ENCODE measurements around the gene DOK4. TPM values are rescaled to one million over a fixed set of nuclear protein-coding genes. Genes with fewer than 3 reads are reported as not detected.

DOK4 gene
- total RNA-seq, 1 experiment from 2014 or later: 13.1 TPM

DNA sequence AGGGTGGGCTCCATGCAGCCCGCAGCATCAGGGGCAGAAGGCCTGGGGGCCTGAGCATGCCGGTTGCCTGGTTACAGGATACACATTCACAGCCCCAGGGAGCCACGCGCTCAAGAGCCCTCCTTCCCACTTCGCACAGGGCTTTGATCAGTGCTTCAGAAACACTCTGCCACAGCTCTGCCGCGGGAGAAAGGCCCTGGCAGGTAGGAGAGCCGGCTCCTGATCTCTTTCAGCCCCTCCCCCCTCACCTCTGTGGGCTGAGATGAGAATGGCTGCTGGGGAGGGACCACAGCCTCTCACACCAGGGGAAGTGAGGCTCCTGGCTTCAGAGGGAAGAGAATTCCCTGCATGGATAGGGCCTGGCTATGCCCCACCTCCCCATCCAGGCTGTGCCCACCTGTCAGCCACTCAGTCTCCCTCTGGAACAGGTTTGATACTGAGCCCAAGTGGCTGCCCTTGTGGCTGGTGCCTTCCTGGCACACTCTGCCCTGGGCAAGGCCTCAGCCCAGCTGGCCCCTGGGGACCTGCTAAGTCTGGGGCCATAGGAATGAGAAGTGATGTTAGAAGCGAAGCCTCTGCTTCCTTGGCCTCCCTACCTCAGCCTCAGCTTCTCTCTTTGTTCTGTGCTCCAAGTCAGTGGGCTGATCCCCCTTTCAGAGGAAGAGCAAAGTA, 8.6 kb downstream of the DOK4 start:
- Histone ChIP-seq H4K5ac (ENCODE audit: insufficient read length, low read depth, low read length) (no peak overlapping the region), H3K14ac (ENCODE audit: insufficient read depth, low read length) (no peak overlapping the region), H2AFZ (ENCODE audit: low read length) (no peak overlapping the region), H3K18ac (ENCODE audit: insufficient read length, low read depth, low read length) (no peak overlapping the region), H2AK5ac (ENCODE audit: insufficient read length, low read length) (no peak overlapping the region), H2BK20ac (ENCODE audit: low read depth, low read length, poor library complexity, severe bottlenecking) (no peak overlapping the region), H3K23ac (ENCODE audit: insufficient read length, low read depth, low read length) (no peak overlapping the region), H3K27me3 (ENCODE audit: insufficient read depth, low read length) (no peaks in the 10 kb centered on the region), H3K27ac (ENCODE audit: insufficient read length, low read depth, low read length) (no peak overlapping the region), H3T11ph (ENCODE audit: low read length) (no peak overlapping the region), H3K9me3 (ENCODE audit: control insufficient read depth, low read depth, low read length) (no peaks in the 10 kb centered on the region), H4K91ac (ENCODE audit: insufficient read length, low read depth, low read length) (no peak overlapping the region), H3K79me1 (ENCODE audit: insufficient read depth, low read depth, low read length, poor library complexity, severe bottlenecking) (no peaks in the 10 kb centered on the region), H3K23me2 (ENCODE audit: insufficient read length, low read depth, low read length, poor library complexity, severe bottlenecking) (peaks cover 8% of the 10 kb centered on the region), H2BK12ac (ENCODE audit: insufficient read length, low read depth, low read length) (no peak overlapping the region), H3K4me1 (ENCODE audit: insufficient read depth, low read length) (peaks cover 7% of the 10 kb centered on the region; the same call in 1 of the 2 replicates), H4K8ac (replicated peaks; ENCODE audit: insufficient read length, low read depth, low read length) (no peak overlapping the region), H3K79me2 (ENCODE audit: insufficient read depth, low read length) (no peaks in the 10 kb centered on the region), H2BK15ac (ENCODE audit: low read depth, low read length) (no peak overlapping the region), H3K9ac (ENCODE audit: extremely low read depth, insufficient read length, low read length) (no peak overlapping the region), H3K4me2 (ENCODE audit: insufficient read depth, insufficient read length, low read length) (no peak overlapping the region), H3K4ac (ENCODE audit: low read depth, low read length) (no peak overlapping the region), H4K20me1 (ENCODE audit: control insufficient read depth, insufficient read depth, insufficient read length) (no peaks in the 10 kb centered on the region), H2BK5ac (ENCODE audit: insufficient read length, low read length) (no peak overlapping the region), H2BK120ac (ENCODE audit: low read depth, low read length, poor library complexity, severe bottlenecking) (no peak overlapping the region), H3K56ac (ENCODE audit: insufficient read length, low read depth, low read length) (no peak overlapping the region)
- peak overlapping the region in 1 of 2 experiments; percentile 59; a peak in 1 of 5 replicates for H3K4me3 Mint-ChIP-seq
- H3K36me3 Mint-ChIP-seq (ENCODE audit: insufficient read depth in 1 of 3, low read depth in 3 of 3): peaks cover 0 to 8% (median 6%) of the 10 kb centered on the region in 3 experiments; a peak in 4 of 7 replicates
- peaks cover 12% of the 10 kb centered on the region for H3K27me3 Mint-ChIP-seq (ENCODE audit: low read depth)
- H3K27ac Mint-ChIP-seq: 0 out of 7 replicates have a peak overlapping the region, but pooled peaks of 1 of the 3 experiments have one; percentile 40
- whole genome bisulfite sequencing (ENCODE audit: extremely low coverage, insufficient read length, low lambda C conversion rate): no CpG with 5 or more reads among the region's 9 CpGs
- no peaks in the 10 kb centered on the region for H3K9me3 Mint-ChIP-seq
- TF ChIP-seq, protein P1, sequence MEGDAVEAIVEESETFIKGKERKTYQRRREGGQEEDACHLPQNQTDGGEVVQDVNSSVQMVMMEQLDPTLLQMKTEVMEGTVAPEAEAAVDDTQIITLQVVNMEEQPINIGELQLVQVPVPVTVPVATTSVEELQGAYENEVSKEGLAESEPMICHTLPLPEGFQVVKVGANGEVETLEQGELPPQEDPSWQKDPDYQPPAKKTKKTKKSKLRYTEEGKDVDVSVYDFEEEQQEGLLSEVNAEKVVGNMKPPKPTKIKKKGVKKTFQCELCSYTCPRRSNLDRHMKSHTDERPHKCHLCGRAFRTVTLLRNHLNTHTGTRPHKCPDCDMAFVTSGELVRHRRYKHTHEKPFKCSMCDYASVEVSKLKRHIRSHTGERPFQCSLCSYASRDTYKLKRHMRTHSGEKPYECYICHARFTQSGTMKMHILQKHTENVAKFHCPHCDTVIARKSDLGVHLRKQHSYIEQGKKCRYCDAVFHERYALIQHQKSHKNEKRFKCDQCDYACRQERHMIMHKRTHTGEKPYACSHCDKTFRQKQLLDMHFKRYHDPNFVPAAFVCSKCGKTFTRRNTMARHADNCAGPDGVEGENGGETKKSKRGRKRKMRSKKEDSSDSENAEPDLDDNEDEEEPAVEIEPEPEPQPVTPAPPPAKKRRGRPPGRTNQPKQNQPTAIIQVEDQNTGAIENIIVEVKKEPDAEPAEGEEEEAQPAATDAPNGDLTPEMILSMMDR (conservative IDR thresholded peaks at IDR 0.05): no peak
- H3K4me1 Mint-ChIP-seq: peaks cover 27 to 54% of the 10 kb centered on the region in 2 experiments
- DNase-seq: no peak

Data from H9 (cell line).